Measurements from ENCODE around the gene GINS1.

Gene GINS1

DNA sequence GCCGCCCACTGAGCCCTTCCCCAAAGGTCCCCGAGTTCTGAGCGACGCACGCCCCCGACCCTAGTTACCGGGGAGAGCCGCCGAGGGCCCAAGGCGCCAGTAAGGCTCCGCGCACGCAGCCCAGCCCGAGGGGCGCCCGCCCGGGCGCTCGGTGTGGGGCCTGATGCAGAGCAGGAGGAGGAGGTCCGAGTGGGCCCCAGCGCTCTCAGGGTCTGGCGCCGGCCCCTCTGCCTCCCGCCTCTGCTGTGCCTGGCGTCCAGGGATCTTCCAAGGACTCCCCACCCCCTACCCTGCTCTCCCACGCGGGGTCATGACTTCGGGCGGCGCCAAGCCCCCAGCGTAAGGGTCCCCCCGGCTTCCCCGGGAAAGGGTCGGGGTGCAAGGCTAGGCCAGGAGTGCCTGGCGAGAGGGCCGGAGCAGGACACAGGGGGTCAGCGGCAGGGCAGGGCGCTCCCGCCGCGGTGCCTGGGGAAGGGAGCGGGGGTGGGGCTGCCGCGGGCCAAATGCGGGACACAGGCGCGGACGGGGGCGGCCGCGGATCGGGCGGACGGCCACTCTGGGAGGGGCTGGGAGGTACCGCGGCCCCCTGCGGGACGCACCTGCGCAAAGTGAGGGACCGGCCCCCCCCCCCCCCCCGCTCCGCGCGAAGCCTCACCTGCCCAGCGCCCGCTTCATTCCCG is 17.5 kb upstream of the GINS1 start:
- Histone ChIP-seq H3K36me3 (ENCODE audit: insufficient read depth, low read length) (no peaks in the 10 kb centered on the region; the same call in 1 of the 2 replicates), H3K9ac (ENCODE audit: low read length) (peak overlapping the region; percentile 99), H3K27ac (ENCODE audit: low read depth, low read length, poor library complexity, severe bottlenecking) (peak overlapping the region; percentile 42), H4K20me1 (ENCODE audit: insufficient read depth, low read length) (no peaks in the 10 kb centered on the region), H3K9me3 (ENCODE audit: low read length) (no peaks in the 10 kb centered on the region), H3K27me3 (ENCODE audit: insufficient read depth, low read length) (no peaks in the 10 kb centered on the region), H3K4me1 (ENCODE audit: insufficient read depth, low read length, severe bottlenecking) (peaks cover 31% of the 10 kb centered on the region), H3F3A (ENCODE audit: insufficient read depth, low read length) (0 out of 2 replicates have a peak, but pooled peaks cover 5% of the 10 kb centered on the region), H2AFZ (ENCODE audit: low read length) (no peak overlapping the region), H3K79me2 (ENCODE audit: insufficient read depth, low read length) (peaks cover 29% of the 10 kb centered on the region), H3K9me2 (ENCODE audit: low read depth, low read length) (no peaks in the 10 kb centered on the region), H3K4me3 (ENCODE audit: low read depth, low read length, poor library complexity, severe bottlenecking) (peak overlapping the region; percentile 100), H3K4me2 (ENCODE audit: low read length) (peak overlapping the region; percentile 84)
- TF ChIP-seq, protein P1, sequence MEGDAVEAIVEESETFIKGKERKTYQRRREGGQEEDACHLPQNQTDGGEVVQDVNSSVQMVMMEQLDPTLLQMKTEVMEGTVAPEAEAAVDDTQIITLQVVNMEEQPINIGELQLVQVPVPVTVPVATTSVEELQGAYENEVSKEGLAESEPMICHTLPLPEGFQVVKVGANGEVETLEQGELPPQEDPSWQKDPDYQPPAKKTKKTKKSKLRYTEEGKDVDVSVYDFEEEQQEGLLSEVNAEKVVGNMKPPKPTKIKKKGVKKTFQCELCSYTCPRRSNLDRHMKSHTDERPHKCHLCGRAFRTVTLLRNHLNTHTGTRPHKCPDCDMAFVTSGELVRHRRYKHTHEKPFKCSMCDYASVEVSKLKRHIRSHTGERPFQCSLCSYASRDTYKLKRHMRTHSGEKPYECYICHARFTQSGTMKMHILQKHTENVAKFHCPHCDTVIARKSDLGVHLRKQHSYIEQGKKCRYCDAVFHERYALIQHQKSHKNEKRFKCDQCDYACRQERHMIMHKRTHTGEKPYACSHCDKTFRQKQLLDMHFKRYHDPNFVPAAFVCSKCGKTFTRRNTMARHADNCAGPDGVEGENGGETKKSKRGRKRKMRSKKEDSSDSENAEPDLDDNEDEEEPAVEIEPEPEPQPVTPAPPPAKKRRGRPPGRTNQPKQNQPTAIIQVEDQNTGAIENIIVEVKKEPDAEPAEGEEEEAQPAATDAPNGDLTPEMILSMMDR (IDR thresholded peaks at IDR 0.05; ENCODE audit: low read length): no peak
- no peak for TF ChIP-seq EZH2 (IDR thresholded peaks at IDR 0.05; ENCODE audit: borderline replicate concordance, low read length)

DNA sequence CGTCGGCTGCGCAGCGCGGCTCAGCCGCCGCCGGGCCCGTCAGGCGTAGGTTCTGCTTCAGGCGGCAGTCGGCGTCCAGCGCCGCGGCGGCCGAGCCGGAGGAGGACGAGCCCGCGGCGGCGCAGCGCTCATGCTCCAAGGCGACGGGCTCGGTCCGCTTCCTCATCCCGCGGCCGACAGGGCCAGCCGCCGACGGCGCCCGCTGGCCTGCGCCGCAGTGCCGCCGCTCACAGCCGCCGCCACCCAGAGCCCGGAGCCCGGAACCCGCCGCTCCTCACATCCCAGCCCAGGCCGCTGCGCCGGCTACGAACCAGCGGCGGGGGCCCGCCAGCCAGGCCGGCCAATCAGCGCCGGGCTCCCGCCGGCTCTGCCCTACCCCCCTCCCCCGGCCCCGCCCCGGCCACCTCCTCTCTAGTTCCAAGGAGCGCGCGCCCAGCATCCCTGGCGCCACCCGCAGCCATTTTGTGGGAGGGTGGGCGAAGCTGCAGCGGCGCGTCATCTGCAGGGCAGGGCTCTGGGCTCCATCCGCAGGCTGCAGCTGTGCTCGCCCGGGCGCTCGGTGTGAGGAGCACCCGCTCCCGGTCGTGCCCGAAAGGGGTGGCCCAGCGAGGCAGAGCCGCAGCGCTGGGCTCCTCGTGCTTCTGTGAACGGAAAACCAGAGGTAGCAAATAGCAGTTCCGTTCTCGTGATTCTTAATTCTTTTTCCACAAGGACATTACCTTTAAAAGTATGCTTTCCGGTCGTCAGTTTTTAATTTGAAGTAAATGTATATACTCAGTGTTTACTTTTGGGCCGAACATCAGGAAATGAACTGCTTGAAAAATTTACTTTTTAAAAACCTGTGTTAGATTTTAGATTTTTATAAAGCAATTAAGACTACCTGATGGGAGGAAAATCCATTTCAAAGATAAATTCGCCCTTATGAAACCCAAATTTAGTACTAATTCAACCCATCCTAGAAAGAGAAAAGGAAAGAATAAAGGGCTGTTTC is 16.6 kb upstream of the GINS1 start, which contains the start of gene ABHD12:
ABHD12 (minus strand) TSS at position 298 of the 991 bp plus-strand sequence; CDS start at position 166, 132 bp downstream.
- H3K4me1 ChIP-seq (ENCODE audit: insufficient read depth, low read length, severe bottlenecking): peaks cover 31% of the 10 kb centered on the region
- no peaks in the 10 kb centered on the region; the same call in 1 of the 2 replicates for H3K36me3 ChIP-seq (ENCODE audit: insufficient read depth, low read length)
- H3K27ac ChIP-seq (ENCODE audit: low read depth, low read length, poor library complexity, severe bottlenecking): peak within 1 kb of the TSS; percentile 76
- peak within 1 kb of the TSS; percentile 100 for H3K4me3 ChIP-seq (ENCODE audit: low read depth, low read length, poor library complexity, severe bottlenecking)
- H3K9ac ChIP-seq (ENCODE audit: low read length): peak within 1 kb of the TSS; percentile 99
- 0 out of 2 replicates have a peak, but pooled peaks cover 5% of the 10 kb centered on the region for H3F3A ChIP-seq (ENCODE audit: insufficient read depth, low read length)
- no peaks in the 10 kb centered on the region for H3K9me3 ChIP-seq (ENCODE audit: low read length)
- no peaks in the 10 kb centered on the region for H3K27me3 ChIP-seq (ENCODE audit: insufficient read depth, low read length)
- no peak for TF ChIP-seq EZH2 (IDR thresholded peaks at IDR 0.05; ENCODE audit: borderline replicate concordance, low read length)
- TF ChIP-seq, protein P1 (IDR thresholded peaks at IDR 0.05; ENCODE audit: low read length): no peak
- peaks cover 22% of the 10 kb centered on the region for H3K79me2 ChIP-seq (ENCODE audit: insufficient read depth, low read length)
- no peaks in the 10 kb centered on the region for H4K20me1 ChIP-seq (ENCODE audit: insufficient read depth, low read length)
- peak within 1 kb of the TSS; percentile 84 for H3K4me2 ChIP-seq (ENCODE audit: low read length)
- H2AFZ ChIP-seq (ENCODE audit: low read length): peak within 1 kb of the TSS; percentile 56
- no peaks in the 10 kb centered on the region for H3K9me2 ChIP-seq (ENCODE audit: low read depth, low read length)

DNA sequence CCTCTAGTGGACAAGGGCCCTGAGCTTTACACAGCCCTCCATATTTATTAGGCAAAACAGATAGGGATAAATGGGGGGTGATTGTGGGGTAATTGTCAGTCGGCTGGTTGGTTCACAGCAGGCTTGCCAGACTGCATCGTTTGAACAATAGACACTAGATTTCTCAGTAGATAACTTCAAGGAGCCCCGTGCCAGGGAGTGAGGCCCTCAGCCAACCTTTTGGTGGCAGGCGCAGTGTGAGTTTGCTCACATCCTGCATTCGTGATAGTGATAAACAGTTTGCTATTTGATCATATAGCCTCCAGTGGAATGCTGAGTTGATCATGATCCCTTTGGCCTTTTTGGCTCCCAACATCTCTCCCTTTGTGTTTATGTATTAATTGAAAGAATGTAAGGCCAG is 13.2 kb upstream of the GINS1 start:
- Histone ChIP-seq H3K4me3 (ENCODE audit: low read depth, low read length, poor library complexity, severe bottlenecking) (no peak overlapping the region), H3K27me3 (ENCODE audit: insufficient read depth, low read length) (no peaks in the 10 kb centered on the region), H3K9me3 (ENCODE audit: low read length) (no peaks in the 10 kb centered on the region), H3K79me2 (ENCODE audit: insufficient read depth, low read length) (peaks cover 5% of the 10 kb centered on the region), H3K4me2 (ENCODE audit: low read length) (no peak overlapping the region), H3F3A (ENCODE audit: insufficient read depth, low read length) (0 out of 2 replicates have a peak, but pooled peaks cover 5% of the 10 kb centered on the region), H3K9ac (ENCODE audit: low read length) (no peak overlapping the region), H3K27ac (ENCODE audit: low read depth, low read length, poor library complexity, severe bottlenecking) (no peak overlapping the region), H2AFZ (ENCODE audit: low read length) (no peak overlapping the region), H3K36me3 (ENCODE audit: insufficient read depth, low read length) (no peaks in the 10 kb centered on the region), H3K9me2 (ENCODE audit: low read depth, low read length) (no peaks in the 10 kb centered on the region), H3K4me1 (ENCODE audit: insufficient read depth, low read length, severe bottlenecking) (peaks cover 26% of the 10 kb centered on the region), H4K20me1 (ENCODE audit: insufficient read depth, low read length) (no peaks in the 10 kb centered on the region)
- TF ChIP-seq, protein P1 (IDR thresholded peaks at IDR 0.05; ENCODE audit: low read length): no peak
- TF ChIP-seq EZH2 (IDR thresholded peaks at IDR 0.05; ENCODE audit: borderline replicate concordance, low read length): no peak
